Neural progenitor cell (in vitro differentiated cells): ENCODE data around the gene SLC25A13. TPM values are rescaled to one million over a fixed set of nuclear protein-coding genes. Genes with fewer than 3 reads are reported as not detected.

ENCODE experiments used
- DNase-seq: peaks from one replicate; pipeline ENCODE4 v3.0.0-alpha.2; 2016; ENCODE audit warnings: low spot score
- H2AFZ ChIP-seq: fragments of 200-600 bp; sonication (generic); replicated peaks from 2 replicates; pipeline ENCODE4 v1.6.1; 2016; ENCODE audit warnings: antibody characterized with exemption
- H3F3A ChIP-seq: fragments of 200-600 bp; sonication (generic); 2 replicates; pipeline ENCODE4 v1.6.1; 2016; ENCODE audit warnings: antibody characterized with exemption, low read depth
- H3K27ac ChIP-seq: fragments of 200-600 bp; sonication (generic); 2 replicates; pipeline ENCODE4 v1.5.1; 2016; ENCODE audit warnings: mild to moderate bottlenecking
- H3K27me3 ChIP-seq: fragments of 200-600 bp; sonication (generic); 2 replicates; pipeline ENCODE4 v1.6.1; 2016; ENCODE audit warnings: mild to moderate bottlenecking, moderate library complexity
- H3K36me3 ChIP-seq: fragments of 200-600 bp; sonication (generic); 2 replicates; pipeline ENCODE4 v1.5.1; 2016
- H3K4me1 ChIP-seq: fragments of 200-600 bp; sonication (generic); 2 replicates; pipeline ENCODE4 v1.6.1; 2016; ENCODE audit warnings: mixed run types
- H3K4me2 ChIP-seq: fragments of 200-600 bp; sonication (generic); 2 replicates; pipeline ENCODE4 v1.6.1; 2016
- H3K4me3 ChIP-seq: fragments of 200-600 bp; sonication (generic); 2 replicates; pipeline ENCODE4 v1.5.1; 2016
- H3K79me2 ChIP-seq: fragments of 200-600 bp; sonication (generic); 2 replicates; pipeline ENCODE4 v1.6.1; 2016; ENCODE audit warnings: low read depth
- H3K9ac ChIP-seq: fragments of 200-600 bp; sonication (generic); 2 replicates; pipeline ENCODE4 v1.6.1; 2016
- H3K9me3 ChIP-seq: fragments of 200-600 bp; sonication (generic); 2 replicates; pipeline ENCODE4 v1.5.1; 2016; ENCODE audit warnings: low read depth
- H4K20me1 ChIP-seq: fragments of 200-600 bp; sonication (generic); 2 replicates; pipeline ENCODE4 v1.6.1; 2016; ENCODE audit warnings: low read depth
- H3K27ac Mint-ChIP-seq: 3 replicates; pipeline ENCODE4 v1.8.0; 2021; ENCODE audit warnings: mixed read lengths
- H3K27me3 Mint-ChIP-seq: 2 replicates; pipeline ENCODE4 v1.8.0; 2022; ENCODE audit warnings: low read depth, mild to moderate bottlenecking, inconsistent platforms, moderate library complexity, mixed read lengths; ENCODE audit not compliant: insufficient read depth
- H3K36me3 Mint-ChIP-seq: 3 replicates; pipeline ENCODE4 v1.8.0; 2021; ENCODE audit warnings: mixed read lengths
- H3K4me1 Mint-ChIP-seq: 3 replicates; pipeline ENCODE4 v1.8.0; 2021; ENCODE audit warnings: mixed read lengths
- H3K4me3 Mint-ChIP-seq: 3 replicates; pipeline ENCODE4 v1.8.0; 2021; ENCODE audit warnings: mild to moderate bottlenecking, moderate library complexity, mixed read lengths
- H3K9me3 Mint-ChIP-seq: 3 replicates; pipeline ENCODE4 v1.8.0; 2020; ENCODE audit warnings: mixed read lengths
- CTCF ChIP-seq: fragments of 200-600 bp; sonication (generic); IDR thresholded peaks from 2 replicates; pipeline ENCODE4 v1.5.1; 2017; ENCODE audit warnings: antibody characterized with exemption, mild to moderate bottlenecking
- EZH2 ChIP-seq: fragments of 200-600 bp; sonication (generic); IDR thresholded peaks from 2 replicates; pipeline ENCODE4 v1.6.1; 2017; ENCODE audit warnings: antibody characterized with exemption, mild to moderate bottlenecking, moderate library complexity
- EZH2phosphoT487 ChIP-seq: fragments of 200-600 bp; sonication (generic); IDR thresholded peaks from 2 replicates; pipeline ENCODE4 v1.6.1; 2017; ENCODE audit warnings: antibody characterized with exemption
- total RNA-seq: library from RNA; depleted of rRNA; stranded (reverse); fragments of >200 nt; gene quantifications from 2 replicates; pipeline ENCODE4 v1.2.3, GENCODE V29; 2015; ENCODE audit warnings: low replicate concordance

SLC25A13 gene
- total RNA-seq, 1 donor from 2014 or later: 83.3 TPM

GRCh38 chr7:96312502-96312901, 9.4 kb downstream of the SLC25A13 start:
- H3K9me3 ChIP-seq: no peaks in the 10 kb centered on the region
- no peak for DNase-seq
- H3F3A ChIP-seq: peaks cover 4% of the 10 kb centered on the region
- peaks cover 39% of the 10 kb centered on the region for H3K4me1 Mint-ChIP-seq
- peaks cover 99% of the 10 kb centered on the region for H3K79me2 ChIP-seq
- H3K36me3 ChIP-seq: no peaks in the 10 kb centered on the region
- peaks cover 32% of the 10 kb centered on the region for H4K20me1 ChIP-seq
- no peaks in the 10 kb centered on the region for H3K27me3 Mint-ChIP-seq
- no peak overlapping the region for H3K4me3 Mint-ChIP-seq
- H3K27ac Mint-ChIP-seq: no peak overlapping the region
- no peak overlapping the region for H3K4me3 ChIP-seq
- H3K4me2 ChIP-seq: no peak overlapping the region
- H3K9me3 Mint-ChIP-seq: peaks cover 8% of the 10 kb centered on the region
- peaks cover 35% of the 10 kb centered on the region for H3K4me1 ChIP-seq
- H2AFZ ChIP-seq: no peak overlapping the region
- TF ChIP-seq CTCF (no peak), EZH2 (no peak)
- H3K27me3 ChIP-seq: no peaks in the 10 kb centered on the region
- peaks cover 35% of the 10 kb centered on the region for H3K36me3 Mint-ChIP-seq
- no peak overlapping the region for H3K9ac ChIP-seq
- H3K27ac ChIP-seq: no peak overlapping the region

GRCh38 chr7:96311967-96312366, 9.9 kb downstream of the SLC25A13 start:
- Histone ChIP-seq H3K9ac (no peak overlapping the region), H3K79me2 (peaks cover 99% of the 10 kb centered on the region), H3K4me3 (no peak overlapping the region), H3K4me2 (no peak overlapping the region), H3K9me3 (no peaks in the 10 kb centered on the region), H2AFZ (no peak overlapping the region), H3K36me3 (no peaks in the 10 kb centered on the region), H4K20me1 (peaks cover 32% of the 10 kb centered on the region), H3K27me3 (no peaks in the 10 kb centered on the region), H3K4me1 (peaks cover 35% of the 10 kb centered on the region), H3K27ac (no peak overlapping the region), H3F3A (peaks cover 4% of the 10 kb centered on the region)
- Mint-ChIP-seq H3K36me3 (peaks cover 33% of the 10 kb centered on the region), H3K27ac (no peak overlapping the region), H3K27me3 (no peaks in the 10 kb centered on the region), H3K9me3 (peaks cover 8% of the 10 kb centered on the region), H3K4me3 (no peak overlapping the region), H3K4me1 (peaks cover 40% of the 10 kb centered on the region)
- TF ChIP-seq CTCF (no peak), EZH2 (no peak), EZH2phosphoT487 (no peak)
- no peak for DNase-seq

DNA sequence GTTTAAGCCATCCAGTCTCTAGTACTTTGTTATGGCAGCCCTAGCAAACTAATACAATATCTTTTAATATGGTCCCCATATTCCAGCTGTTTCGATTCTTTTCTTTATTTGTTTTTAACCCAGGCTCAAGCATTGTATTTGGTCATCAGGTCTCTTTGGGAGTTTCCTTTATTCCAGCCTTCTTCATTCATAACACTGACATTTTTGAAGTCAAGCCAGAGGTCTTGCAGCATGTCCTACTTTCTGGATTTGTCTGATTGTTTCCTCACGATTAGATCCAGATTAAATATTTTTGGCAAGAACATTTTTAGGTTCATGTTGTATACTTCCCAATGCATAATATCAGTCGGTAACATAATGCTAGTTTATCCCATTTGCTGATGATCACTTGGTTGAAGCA, 11.8 kb downstream of the SLC25A13 start:
- Histone ChIP-seq H3K79me2 (peaks cover 99% of the 10 kb centered on the region), H3K27me3 (no peaks in the 10 kb centered on the region), H3K9ac (no peak overlapping the region), H2AFZ (no peak overlapping the region), H3K4me1 (peaks cover 31% of the 10 kb centered on the region), H3K4me3 (no peak overlapping the region), H3F3A (peaks cover 4% of the 10 kb centered on the region), H3K27ac (no peak overlapping the region), H4K20me1 (peaks cover 41% of the 10 kb centered on the region), H3K9me3 (no peaks in the 10 kb centered on the region), H3K4me2 (no peak overlapping the region), H3K36me3 (no peaks in the 10 kb centered on the region)
- Mint-ChIP-seq H3K36me3 (peaks cover 33% of the 10 kb centered on the region), H3K27me3 (no peaks in the 10 kb centered on the region), H3K4me3 (no peak overlapping the region), H3K9me3 (peaks cover 6% of the 10 kb centered on the region), H3K27ac (no peak overlapping the region), H3K4me1 (peaks cover 42% of the 10 kb centered on the region)
- DNase-seq: no peak
- TF ChIP-seq CTCF (no peak), EZH2 (no peak), EZH2phosphoT487 (no peak)

DNA sequence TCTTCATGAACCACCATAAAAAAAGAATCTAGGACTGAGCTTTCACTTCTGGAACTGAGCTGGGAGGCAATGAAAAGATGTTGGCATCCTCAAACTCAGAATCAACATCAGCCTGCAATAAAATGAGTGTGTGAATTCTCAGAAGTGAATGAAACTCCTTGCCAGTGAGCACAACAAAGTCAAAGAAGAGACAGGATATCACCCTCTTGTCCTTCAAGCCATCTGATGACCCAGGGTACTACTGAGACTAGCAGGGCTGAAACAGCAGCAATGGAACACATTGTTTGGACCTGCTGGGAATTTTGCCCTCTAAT, 13.0 kb downstream of the SLC25A13 start:
- Mint-ChIP-seq H3K36me3 (peaks cover 31% of the 10 kb centered on the region), H3K27me3 (no peaks in the 10 kb centered on the region), H3K4me1 (peaks cover 31% of the 10 kb centered on the region), H3K27ac (no peak overlapping the region), H3K4me3 (no peak overlapping the region), H3K9me3 (peaks cover 8% of the 10 kb centered on the region)
- Histone ChIP-seq H3K9me3 (no peaks in the 10 kb centered on the region), H3F3A (peaks cover 4% of the 10 kb centered on the region), H3K27me3 (no peaks in the 10 kb centered on the region), H4K20me1 (peaks cover 38% of the 10 kb centered on the region), H3K4me1 (peaks cover 19% of the 10 kb centered on the region), H3K4me3 (no peak overlapping the region), H3K79me2 (peaks cover 91% of the 10 kb centered on the region), H3K9ac (no peak overlapping the region), H3K27ac (no peak overlapping the region), H2AFZ (no peak overlapping the region), H3K4me2 (no peak overlapping the region), H3K36me3 (no peaks in the 10 kb centered on the region)
- DNase-seq: no peak
- TF ChIP-seq CTCF (no peak), EZH2 (no peak)
